HG03025 (cell line): ENCODE measurements around the gene PLEKHO2.
"Not testable (repeated sequence)": the region's sequence is repeated elsewhere in the genome, so short reads cannot be mapped to it uniquely, and the experiment has no call there.

Experiments
- ATAC-seq: cut with Tn5 transposase; IDR thresholded peaks from one replicate; pipeline ENCODE4 v1.9.1; 2021; ENCODE audit warnings: mild to moderate bottlenecking, moderate library complexity; ENCODE audit not compliant: unreplicated experiment, low FRiP score

PLEKHO2 gene, protein sequence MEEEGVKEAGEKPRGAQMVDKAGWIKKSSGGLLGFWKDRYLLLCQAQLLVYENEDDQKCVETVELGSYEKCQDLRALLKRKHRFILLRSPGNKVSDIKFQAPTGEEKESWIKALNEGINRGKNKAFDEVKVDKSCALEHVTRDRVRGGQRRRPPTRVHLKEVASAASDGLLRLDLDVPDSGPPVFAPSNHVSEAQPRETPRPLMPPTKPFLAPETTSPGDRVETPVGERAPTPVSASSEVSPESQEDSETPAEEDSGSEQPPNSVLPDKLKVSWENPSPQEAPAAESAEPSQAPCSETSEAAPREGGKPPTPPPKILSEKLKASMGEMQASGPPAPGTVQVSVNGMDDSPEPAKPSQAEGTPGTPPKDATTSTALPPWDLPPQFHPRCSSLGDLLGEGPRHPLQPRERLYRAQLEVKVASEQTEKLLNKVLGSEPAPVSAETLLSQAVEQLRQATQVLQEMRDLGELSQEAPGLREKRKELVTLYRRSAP

DNA sequence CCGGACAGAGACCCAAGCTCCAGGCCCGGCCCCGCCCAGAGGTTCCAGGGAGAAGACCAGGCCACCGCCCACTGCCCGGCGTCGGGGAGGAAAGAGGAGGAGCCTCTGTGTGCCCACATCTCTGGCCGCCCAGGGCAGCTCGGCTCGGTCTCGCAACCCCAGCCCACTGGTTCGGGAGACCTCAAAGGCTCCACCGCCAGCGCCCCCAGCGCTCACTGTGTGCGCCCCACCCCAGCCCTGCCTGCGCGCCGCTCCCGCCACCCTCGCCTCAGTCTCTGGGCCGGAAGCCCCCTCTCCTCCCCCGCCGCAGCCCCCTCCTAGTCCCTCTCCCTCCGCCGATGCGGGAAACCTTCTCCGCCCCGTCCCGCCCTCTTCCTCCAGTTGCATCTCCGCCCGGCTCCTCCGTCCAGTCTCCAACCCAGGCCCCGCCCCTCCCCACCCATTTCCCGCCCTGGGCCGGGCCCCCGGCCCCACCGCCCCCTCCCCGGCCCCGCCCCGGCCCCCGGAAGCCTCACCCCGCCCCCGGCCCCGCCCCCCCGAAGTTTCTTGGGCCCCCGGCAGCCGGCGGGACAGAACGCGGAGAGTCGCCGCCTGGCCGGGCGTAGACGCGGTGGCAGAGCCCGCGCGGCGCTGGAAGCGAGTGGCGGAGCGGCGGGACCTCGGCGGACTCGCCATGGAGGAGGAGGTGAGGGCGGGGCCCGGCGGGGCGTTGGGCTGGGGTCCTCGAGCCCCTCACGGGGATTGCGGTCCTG lies at the start of gene PLEKHO2:
TSS of gene PLEKHO2 (plus strand) at position 572 of the 752 bp plus-strand sequence. CDS start at position 674, 102 bp downstream.
- ATAC-seq: peak; percentile 53

DNA sequence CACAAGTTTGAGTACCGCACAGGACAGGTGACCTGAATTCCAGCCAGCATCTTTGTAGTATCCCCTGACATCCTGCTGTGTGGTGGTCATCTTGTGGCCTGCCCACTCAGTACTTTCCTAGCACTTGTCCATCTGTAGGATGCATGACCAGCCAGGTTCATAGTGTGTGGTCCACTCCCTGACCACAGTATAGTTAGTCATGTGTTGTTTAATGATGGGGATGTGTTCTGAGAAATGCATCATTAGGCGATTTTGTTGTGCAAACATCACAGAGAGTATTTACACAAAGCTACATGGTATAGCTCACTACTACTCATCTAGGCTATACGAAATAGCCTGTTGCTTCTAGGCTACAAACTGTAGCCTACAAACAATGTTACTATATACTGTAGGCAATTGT lies 49.4 kb upstream of the PLEKHO2 start:
- ATAC-seq: no peak

DNA sequence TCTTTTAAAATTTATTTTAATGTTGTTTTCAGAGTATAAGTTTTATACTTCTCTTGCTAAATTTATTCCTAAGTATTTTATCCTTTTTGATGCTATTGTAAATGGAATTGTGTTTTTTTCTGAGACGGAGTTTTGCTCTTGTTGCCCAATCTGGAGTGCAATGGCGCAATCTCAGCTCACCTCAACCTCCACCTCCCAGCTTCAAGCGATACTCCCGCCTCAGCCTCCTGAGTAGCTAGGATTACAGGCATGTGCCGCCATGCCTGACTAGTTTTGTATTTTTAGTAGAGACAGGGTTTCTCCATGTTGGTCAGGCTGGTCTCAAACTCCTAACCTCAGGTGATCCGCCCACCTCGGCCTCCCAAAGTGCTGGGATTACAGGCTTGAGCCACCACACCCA lies 46.4 kb upstream of the PLEKHO2 start:
- not testable (repeated sequence) for ATAC-seq

DNA sequence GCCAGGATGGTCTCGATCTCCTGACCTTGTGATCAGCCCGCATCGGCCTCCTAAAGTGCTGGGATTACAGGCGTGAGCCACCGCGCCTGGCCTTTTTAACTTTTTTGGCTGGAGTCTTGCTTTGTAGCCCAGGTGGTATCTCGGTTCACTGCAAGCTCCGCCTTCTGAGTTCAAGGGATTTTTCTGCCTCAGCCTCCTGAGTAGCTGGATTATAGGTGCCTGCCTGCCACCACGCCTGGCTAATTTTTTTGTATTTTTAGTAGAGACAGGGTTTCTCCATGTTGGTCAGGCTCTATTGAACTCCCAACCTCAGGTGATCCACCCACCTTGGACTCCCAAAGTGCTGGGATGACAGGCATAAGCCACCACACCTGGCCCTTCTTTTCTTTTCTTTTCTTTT lies 45.8 kb upstream of the PLEKHO2 start:
- not testable (repeated sequence) for ATAC-seq

DNA sequence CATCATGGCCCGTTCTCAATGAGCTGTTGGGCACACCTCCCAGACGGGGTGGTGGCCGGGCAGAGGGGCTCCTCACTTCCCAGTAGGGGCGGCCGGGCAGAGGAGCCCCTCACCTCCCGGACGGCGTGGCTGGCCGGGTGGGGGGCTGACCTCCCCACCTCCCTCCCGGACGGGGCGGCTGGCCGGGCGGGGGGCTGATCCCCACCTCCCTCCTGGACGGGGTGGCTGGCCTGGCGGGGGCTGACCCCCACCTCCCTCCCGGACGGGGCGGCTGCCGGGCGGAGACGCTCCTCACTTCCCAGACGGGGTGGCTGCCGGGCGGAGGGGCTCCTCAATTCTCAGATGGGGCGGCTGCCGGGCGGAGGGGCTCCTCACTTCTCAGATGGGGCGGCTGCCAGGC lies 42.8 kb upstream of the PLEKHO2 start:
- ATAC-seq: not testable (repeated sequence)

DNA sequence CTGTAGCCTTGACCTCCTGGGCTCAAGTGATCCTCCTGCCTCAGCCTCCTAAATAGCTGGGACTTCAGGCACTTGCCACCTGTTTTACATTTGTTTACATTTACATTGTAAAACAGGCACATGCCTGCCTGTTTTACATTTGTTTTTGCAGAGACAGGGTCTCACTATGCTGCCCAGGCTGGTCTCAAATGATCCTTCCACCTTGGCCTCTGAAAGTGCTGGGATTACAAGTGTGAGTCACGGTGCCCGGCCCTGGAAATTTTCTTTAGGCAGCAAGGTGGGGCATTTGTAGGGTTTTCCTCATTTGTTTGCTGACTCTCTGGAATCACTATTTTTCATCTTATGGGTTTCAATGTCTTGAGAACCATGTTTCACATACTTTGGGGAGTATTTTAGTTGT lies 41.2 kb upstream of the PLEKHO2 start:
- ATAC-seq: no peak

DNA sequence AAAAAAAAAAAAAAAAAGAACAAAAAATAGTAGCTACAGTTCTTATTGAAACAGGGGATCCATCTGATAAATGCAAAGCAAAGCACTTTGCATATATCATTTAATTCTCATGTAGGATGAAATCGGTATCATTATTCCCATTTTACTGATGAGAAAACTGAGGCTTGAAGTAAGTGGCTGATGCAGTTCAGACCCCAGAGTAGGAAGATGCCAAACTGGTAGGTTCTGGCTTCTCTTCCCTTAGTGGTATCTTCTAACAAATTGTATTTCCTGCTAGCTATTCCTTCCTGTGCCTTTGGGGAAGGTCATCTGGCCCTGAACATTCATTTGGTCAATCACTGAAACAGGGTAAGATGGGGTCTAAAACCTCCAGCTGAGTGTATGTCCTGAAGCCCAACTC lies 38.2 kb upstream of the PLEKHO2 start:
- no peak for ATAC-seq

DNA sequence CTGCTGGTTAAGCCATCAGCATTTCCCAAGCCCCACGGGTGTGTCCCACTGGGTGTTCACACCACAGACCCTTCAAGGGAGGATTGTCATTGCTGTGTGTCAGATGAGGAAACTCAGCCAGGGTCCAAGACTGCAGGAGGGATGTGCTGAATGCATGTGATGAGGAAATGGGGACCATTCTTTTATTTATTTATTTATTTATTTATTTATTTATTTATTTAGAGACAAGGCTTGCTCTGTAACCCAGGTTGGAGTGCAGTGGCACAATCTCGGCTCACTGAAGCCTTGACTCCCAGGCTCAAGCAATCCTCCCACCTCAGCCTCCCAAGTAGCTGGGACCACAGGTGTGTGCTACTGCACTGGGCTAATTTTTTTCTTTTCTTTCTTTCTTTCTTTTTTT lies 37.1 kb upstream of the PLEKHO2 start:
- ATAC-seq: no peak

DNA sequence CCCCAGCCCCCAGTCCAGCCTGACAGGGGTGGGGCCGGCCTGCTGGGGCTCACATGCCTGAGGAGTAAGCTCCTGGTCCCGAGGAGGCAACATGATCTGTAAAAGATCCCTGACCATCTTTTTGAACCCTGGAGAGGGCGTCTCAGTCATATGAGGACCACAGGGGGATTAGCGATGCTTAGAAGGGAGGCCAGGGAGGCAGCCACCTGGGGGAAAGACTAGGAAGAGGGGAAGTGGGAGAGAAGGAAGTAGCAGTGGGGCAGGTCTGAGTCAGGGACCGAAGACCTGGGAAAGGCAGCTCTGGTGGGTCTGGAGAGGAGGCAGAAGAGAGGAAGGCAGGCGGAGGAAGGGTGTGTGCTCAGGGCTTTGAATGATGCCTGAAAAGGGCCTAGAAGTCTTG lies 35.2 kb upstream of the PLEKHO2 start:
- ATAC-seq: no peak

DNA sequence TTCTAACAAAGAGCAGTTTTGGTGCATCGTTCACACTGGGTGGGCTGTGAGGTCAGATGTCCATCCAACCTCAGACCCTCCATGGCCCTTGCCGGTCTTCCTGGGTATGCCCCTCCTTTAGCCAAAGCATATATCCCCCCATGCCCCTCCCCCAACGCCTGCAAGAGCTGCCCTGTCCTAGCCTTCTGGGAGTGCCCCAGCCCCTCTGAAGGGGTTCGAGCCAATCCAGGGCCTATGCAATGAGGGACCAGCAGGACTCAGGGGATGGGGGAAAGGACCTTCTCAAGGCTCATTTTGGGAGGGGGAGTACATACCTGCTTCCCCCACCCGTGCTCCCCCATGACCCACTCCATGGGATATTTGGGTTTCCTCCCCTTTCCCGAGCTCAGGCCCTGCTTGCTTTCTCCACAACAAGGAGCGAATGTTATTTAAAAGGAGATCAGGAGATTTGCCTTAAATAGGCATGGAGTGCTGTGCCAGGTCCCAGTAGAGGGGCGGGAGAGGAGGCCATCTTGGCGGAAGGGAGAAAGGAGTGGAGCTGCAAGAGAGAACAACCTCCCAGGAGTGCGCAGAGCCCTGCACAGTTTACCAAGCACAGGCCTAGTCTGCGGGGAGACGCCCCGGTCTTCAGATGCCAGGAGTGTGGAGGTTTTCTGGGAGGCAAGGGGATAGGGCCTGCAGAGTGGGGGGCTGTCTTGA lies 34.5 kb upstream of the PLEKHO2 start:
- no peak for ATAC-seq

DNA sequence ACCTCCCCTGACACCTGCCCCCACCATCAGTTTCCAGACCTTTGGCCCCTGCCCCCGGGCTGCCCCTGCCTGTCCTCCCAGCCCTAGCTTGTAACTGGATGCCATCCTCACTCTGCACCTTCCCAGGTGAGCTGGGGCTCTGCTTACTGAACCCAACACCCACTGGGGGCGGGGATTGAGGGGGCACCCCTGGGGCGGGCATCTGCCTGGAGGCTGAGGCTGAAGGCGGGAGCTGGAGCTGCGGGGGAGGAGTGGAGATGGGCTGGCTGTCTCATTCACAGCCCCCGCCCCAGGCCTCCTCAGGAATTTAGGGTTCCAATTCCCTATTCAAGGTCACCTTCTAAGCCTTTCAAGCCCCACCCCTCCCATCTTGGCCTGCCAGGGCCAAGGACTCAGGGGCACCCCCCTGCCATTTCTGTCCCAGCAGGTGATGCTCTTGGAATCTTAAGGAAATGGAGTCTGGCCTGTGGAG lies 33.9 kb upstream of the PLEKHO2 start:
- no peak for ATAC-seq

DNA sequence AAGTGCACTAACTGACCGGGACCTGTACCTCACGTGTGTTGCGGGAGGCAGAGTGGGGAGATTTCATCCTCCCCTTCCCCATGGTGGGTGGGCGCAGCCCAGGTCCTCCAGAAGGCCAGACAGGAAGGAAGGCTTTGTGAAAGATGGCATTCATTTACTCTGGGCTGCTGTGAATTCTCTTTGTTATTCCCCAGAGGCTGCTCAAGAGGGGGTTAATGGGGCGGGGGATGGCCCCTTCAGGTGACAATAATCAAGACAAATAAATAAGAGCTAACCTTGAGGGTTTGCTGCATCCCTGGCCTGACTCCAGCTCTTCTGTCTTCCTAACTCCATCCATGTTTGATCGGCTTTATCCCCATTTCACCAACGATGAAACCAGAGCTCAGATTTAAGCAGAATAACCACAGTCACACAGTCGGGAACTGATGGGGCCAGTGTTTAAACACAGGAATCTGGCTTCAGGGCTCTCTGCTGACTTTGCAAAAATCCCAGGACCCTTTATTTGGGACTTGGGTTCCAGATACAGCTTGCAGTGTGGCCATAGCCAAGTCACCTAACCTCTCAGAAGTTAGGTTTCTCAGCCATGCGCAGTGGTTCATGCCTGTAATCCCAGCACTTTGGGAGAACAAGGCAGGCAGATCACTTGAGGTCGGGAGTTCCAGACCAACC lies 32.8 kb upstream of the PLEKHO2 start:
- ATAC-seq: no peak

DNA sequence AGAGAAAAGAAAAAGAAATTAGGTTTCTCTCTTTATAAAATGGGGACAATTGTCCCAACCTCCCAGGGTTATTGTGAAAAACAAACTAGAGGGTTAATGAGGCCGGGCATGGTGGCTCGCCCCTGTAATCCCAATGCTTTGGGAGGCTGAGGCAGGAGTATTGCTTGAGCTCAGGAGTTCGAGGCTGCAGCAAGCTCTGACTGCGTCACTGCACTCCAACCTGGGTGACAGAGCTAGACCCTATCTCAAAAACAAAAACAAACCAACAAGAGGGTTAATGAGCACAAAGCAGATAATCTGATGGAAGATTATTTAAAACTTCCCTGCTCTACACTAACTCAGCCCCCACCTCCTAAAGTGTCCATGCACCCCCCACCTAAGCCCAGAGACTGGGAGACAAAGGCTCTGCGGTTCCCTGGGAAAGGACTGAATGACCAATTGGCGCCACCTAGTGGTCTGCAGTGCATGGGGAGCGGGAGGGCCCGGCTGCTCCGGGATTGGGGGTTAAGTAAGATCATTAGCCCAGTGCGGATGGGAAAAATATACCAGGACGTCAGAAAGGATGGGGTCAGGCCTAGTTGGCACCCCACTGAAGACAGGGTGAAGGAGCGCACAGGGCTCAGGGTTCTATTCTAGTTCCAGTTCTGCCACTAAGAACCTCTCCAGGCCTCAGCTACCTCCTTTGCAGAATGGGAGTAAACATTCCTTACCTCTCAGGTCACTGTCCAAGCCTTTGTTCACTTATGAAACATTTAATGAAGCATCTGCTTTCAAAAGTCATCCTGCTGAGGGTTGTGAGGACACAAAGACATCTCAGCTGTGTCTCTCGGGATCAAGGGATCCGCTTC lies 31.8 kb upstream of the PLEKHO2 start:
- no peak for ATAC-seq

DNA sequence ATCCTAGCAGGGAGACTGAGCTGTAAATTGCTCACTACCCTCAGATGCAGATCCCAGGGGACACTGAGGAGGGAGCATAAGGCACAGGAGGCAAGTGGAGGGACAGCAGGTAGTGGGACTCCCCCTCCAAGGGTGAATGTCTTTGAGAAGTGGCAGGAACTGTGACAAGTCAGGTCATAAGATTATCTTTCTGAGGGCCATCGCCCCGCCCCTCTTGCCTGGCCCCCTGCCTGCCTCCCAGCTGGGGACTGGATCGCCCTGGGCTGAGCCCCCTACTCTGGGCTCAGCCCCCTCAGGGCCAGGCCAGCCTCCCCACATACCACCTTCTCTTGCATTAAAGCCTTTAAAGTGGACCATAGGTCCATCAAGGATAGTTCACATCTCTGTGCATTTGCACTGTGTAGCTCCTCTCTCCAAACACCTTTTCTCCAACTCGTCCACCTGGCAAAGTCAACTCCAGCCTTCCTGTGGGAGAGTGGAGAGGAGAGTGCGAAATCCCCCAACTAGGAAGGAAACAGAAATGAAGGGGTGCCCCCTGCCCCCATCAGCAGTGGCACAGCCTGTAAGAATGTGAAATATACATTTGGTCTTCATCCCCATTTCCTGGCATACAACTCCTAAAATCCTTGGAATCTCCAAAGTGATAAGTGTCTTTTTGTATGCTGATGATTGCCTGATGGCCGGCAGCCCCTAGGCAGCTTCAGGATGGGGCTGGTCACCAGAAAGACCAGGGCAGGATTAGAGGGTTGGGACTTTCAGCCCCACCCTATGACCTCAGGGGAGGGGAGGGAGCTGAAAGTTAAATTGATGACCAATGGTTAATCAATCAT lies 31.0 kb upstream of the PLEKHO2 start:
- ATAC-seq: no peak

DNA sequence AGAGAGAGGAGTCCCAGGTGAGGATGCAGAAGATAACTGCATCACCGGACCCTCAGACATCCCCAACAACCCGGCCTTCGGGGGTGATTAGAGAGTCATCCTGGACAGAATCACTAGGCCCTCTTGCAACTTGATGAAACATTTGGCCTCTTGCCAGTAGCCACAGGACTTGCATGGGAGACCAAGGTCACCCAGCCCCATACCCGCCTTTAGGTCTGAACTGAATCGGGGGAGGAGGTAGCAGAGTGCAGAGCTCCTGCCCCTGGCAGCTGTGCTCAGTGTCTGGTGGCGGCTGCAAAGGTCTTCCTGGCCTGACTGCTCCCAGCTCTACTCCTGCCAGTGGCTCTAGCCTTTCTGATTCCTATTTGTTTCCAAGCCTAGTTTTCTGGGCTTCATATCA lies 28.6 kb upstream of the PLEKHO2 start:
- no peak for ATAC-seq

DNA sequence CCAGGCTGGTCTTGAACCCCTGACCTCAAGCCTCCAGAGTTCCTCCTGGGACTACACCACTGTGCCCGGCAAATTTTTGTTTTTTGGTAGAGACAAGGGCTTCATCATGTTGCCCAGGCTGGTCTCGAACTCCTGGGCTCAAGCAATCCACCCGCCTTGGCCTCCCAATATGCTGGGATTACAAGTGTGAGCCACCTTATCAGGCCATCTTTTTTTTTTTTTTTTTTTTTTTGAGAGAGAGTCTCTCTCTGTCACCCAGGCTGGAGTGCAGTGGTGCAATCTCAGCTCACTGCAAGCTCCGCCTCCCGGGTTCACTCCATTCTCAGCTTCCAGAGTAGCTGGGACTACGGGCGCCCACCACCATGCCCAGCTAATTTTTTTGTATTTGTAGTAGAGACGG lies 27.4 kb upstream of the PLEKHO2 start:
- not testable (repeated sequence) for ATAC-seq

DNA sequence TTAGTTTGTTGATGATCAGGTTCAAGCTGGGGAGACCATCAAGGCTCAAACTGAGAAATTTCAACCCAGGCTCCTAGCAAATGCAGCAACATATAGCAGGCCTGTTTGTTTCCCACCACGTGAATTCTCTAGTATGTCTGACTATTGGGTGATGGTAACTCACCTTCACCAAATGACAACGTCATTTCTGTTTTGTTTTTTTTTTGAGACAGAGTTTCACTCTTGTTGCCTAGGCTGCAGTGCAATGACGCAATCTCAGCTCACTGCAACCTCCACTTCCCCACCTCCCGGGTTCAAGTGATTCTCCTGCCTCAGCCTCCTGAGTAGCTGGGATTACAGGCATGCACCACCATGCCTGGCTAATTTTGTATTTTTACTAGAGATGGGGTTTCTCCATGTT lies 26.8 kb upstream of the PLEKHO2 start:
- ATAC-seq: not testable (repeated sequence)

DNA sequence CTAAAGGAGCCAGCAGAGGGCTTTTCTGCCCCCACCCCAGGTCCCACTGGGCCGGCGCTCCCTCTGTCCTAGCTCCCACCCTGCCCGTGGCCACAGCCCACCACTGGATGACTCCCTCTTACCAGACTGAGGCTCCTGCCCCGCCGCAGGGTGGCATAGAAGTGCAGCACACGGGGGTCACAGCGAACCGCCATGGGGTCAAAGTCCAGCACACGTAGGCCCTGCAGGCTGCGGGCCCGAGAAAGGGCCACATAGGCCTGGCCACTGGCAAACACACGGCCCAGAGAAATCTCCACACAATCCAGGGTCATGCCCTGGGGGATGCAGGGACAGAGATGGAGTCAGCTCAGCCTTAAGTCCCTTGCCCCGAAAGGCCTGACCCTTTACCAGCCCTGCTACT lies 25.3 kb upstream of the PLEKHO2 start:
- ATAC-seq: no peak
